NCI-H146 (cell line): ENCODE data around the gene MIA2.

Experiments
- DNase-seq: peaks from one replicate; lab custom pipeline; 2025; lab: John Stamatoyannopoulos, UW

The MIA2 gene

DNA sequence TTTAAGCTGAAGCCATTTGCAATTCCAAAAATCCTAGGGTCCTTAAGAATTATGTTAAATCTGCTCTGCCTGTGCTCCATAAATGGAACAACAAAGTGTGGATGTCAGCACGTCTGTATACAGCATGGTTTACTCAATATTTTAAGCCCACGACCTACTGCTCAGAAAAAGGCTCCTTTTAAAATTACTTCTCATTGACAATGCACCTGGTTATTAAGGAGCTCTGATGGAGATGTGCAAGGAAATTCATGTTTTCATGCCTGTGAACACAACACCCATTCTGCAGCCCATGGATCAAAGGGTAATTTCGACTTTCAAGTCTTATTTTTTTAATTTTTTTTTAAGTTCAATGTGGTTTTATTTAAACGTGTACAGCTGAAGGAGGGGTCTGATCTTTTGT lies 150.5 kb downstream of the MIA2 start:
- no peak for DNase-seq

DNA sequence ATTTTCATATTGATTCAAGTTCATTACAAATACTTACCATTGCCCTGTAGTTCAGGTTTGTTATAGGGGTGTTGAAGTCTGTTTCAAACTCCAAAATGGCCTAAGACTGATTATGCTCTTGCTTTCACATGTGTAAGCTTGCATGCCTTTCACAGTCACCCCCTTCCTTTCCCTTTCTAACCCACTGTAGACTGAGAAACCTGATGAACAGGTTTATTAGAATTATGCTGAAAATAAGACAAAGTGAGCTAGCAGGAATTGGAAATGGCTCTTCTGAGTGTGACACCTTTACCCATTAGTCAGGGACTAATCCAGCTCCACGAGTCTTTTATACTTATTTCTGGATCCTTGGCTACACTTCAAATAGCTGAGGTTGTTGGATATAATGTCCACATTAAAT lies 159.6 kb downstream of the MIA2 start:
- no peak for DNase-seq

GRCh38 chr14:39395555-39396254 lies 162.0 kb downstream of the MIA2 start:
- DNase-seq: peak; percentile 72

- DNase-seq: no peak
Measured at GRCh38 chr14:39396448-39396847, 162.7 kb downstream of the MIA2 start.

- peak; percentile 5 for DNase-seq
Measured at GRCh38 chr14:39398382-39398781, 164.7 kb downstream of the MIA2 start.

- no peak for DNase-seq
Measured at GRCh38 chr14:39406560-39406959, 172.8 kb downstream of the MIA2 start.

- no peak for DNase-seq
Measured at GRCh38 chr14:39416072-39416471, 182.4 kb downstream of the MIA2 start.

- no peak for DNase-seq
Measured at GRCh38 chr14:39417014-39417413, 183.3 kb downstream of the MIA2 start.

- DNase-seq: no peak
Measured at GRCh38 chr14:39419272-39419671, 185.6 kb downstream of the MIA2 start.

DNA sequence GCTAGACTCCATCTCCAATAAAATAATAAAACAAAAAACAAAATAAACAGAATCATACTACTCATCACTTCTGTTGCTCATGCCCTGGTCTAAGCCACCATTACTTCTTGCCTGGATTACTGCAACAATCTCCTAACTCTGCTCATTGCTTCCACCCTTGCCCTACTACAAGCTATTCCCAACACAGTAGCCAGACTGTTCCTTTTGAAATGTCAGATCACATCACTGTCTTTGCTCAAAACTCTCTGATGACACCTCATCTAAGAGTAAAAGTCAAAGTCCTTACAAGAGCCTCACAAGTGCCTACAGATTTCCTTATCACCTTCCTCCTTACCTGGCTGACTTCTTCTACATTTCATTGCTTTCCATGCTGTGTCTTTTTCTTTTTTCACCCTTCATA lies 188.5 kb downstream of the MIA2 start:
- DNase-seq: no peak

GRCh38 chr14:39423793-39424192 lies 190.1 kb downstream of the MIA2 start:
- no peak for DNase-seq

GRCh38 chr14:39425947-39426346 lies 192.2 kb downstream of the MIA2 start:
- no peak for DNase-seq

GRCh38 chr14:39426605-39427004 lies 192.9 kb downstream of the MIA2 start:
- peak; percentile 5 for DNase-seq

DNA sequence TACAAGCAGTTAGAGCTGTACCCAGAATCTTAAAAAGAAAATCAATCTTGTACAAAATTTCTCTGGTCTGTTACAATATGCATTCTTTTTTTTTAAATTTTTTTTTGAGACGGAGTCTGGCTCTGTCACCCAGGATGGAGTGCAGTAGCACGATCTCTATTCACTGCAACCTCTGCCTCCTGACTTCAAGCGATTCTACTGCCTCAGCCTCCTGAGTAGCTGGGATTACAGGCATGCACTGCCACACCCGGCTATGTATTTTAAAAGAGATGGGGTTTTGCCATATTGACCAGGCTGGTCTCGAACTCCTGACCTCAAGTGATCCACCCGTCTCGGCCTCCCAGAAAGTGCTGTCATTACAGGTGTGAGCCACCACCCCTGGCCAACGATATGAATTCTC lies 194.4 kb downstream of the MIA2 start:
- no peak for DNase-seq

DNA sequence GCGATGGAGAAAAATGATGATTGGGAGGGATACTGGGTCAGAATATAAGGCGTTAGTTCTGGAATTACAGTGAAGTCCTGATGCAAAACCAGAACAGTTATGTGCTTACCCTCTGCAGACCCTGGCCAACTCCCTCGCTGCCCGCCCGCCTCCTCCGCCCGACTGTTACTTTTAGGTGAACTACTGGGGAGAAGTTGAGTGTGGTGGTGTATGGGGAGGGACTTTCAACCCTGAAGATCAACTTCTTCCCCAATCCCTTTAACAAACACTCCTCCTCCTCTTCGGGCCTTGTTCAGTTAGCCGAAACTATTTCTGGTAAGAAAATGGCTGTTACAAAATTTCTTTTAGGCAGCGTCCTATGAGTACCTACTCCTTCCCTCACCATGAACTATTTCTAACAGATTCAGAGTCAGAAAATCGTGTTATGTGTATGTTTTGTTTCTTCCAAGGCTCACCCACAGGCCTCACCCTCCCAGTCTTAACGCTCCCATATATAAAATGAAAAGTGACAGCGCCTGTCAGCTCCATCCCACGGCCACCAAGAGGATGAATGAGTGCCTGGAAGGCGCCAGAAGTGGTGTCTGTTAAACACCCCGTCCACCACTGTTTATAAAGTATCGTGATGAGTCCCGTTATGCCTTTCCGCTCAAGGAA lies 197.2 kb downstream of the MIA2 start:
- DNase-seq: peak; percentile 26

DNA sequence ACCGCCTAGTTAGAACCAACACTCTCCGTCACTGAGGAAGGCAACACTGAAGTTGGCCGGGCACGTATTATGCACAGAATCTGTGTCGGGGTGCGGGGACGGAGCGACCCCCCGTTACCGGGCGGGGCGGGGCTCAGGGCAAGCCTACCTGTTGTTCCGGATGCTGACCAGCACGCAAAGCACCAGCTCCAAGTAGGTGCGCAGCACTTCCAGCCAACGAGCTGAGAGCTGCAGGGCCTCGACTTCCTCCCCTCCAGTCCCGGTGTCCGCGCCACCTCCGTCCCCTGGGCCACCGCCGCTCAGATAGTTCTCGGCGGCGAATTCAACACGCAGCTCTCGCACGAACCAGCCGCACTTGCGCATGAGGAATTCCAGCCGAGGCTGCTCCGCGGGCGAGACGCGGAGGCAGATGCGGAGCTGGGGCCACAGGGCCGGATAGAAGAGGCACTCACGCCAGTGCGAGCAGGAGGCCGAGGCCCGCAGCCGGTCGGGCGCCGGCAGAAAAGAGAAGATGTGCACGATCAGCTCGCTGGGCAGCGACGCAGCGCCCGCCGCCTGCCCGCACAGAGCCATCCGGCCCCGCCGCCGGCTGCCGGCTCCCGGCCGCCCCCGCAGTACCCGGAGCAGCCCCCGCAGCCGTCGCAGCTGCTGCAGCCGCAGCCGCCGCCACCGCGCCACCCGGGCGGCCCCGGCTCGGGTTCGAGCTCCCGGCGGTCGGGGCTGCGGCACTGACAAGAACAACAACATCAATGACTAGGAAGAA lies 197.9 kb downstream of the MIA2 start:
- DNase-seq: peak; percentile 65

- DNase-seq: peak; percentile 95
Measured at GRCh38 chr14:39432179-39432618, 198.5 kb downstream of the MIA2 start, which contains the start of gene FBXO33. FBXO33 (minus strand) TSS chr14:39432433; CDS start chr14:39432162, 271 bp downstream.

DNA sequence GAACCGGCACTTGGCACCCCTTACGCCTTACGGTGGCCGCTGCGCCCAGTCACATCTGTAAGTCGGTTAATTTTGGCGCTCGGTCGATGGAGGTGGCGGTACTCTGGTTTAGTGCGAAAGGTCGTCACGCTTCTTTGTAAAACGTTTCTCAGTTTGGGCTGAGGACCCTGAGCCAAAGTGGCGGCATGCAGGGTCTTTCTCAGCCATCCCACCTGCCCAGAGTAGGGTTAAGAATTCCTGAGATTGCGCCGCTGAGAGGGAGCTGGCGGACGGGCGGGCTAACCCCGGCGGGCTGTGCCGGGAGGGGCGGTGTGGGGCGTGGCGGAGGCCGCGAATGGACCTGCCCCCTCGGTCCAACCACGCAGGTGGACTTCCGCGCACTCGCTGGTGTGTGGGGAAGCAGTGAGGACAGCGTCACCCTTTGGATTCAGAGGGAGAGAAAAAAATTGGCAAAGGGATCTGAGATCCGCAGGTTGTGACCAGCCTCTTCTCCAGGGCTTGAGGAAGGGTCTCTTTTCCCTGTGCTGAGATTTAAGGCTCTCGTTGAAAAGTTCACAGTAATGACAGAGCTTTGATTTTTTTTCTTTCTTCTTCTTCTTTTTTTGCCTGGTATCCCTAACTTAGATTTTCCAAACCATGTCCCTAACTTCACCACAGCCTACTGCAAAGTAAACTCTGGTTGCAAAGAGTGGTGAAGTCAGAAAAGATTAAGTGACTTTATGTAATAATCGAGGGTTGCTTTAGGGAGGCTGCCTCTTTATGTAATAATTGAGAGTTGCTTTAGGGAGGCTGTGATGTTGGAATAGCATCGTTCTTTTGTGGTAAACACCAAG lies 199.1 kb downstream of the MIA2 start:
- DNase-seq: peak; percentile 94

GRCh38 chr14:39433452-39433813 lies 199.7 kb downstream of the MIA2 start:
- no peak for DNase-seq

DNA sequence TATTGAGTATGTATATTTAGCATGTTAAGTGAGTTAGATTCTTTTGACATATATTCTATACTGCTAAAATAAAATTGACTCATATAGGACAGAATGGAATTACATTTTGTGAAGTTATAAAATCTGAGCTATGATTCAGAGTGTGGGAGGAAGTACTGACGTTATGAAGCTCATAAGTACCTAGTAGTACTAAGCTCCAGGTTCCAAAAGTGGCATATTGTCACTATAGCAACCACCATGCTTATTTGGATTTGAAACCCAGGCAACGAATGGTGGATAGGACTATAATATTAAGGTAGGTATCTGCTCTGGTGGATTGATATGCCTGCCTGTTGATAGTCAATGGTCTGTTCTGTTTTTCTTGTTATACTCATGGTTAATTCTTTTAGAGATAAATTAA lies 200.7 kb downstream of the MIA2 start:
- DNase-seq: no peak

GRCh38 chr14:39435241-39435640 lies 201.5 kb downstream of the MIA2 start:
- no peak for DNase-seq
